DOHH2 (cell line): ENCODE results near the gene VWA5A.

Experiments used
- CTCF ChIP-seq: fragments of 200-600 bp; sonication (generic); IDR thresholded peaks from one replicate; pipeline ENCODE4 v1.5.1; 2014; ENCODE audit warnings: antibody characterized with exemption, mild to moderate bottlenecking, low read depth, low read length; ENCODE audit not compliant: poor library complexity, severe bottlenecking
- EZH2phosphoT487 ChIP-seq: fragments of 200-600 bp; sonication (generic); IDR thresholded peaks from 2 replicates; pipeline ENCODE4 v1.6.1; 2017; ENCODE audit warnings: borderline replicate concordance, mild to moderate bottlenecking, antibody characterized with exemption, low read length, moderate library complexity, mixed read lengths

GRCh38 chr11:124159481-124159880, 44.2 kb downstream of the VWA5A start:
- TF ChIP-seq CTCF, result no peak
- TF ChIP-seq EZH2phosphoT487, result no peak
